Activated CD8-positive, alpha-beta T cell treated with anti-CD3 and anti-CD28 coated beads for 36 hours (primary cell): Measurements from ENCODE around the gene RELN. TPM values are rescaled to one million over a fixed set of nuclear protein-coding genes. Genes with fewer than 3 reads are reported as not detected.

Experiments
- ATAC-seq: fragments of 200-7000 bp; cut with Tn5 transposase; one replicate; pipeline ENCODE4 v1.10.0; 2021; ENCODE audit warnings: mild to moderate bottlenecking, moderate library complexity
- CTCF ChIA-PET: fragments of 350-600 bp; sonication (Branson Sonifier 250); formaldehyde crosslinking; loops from one replicate; lab custom pipeline; 2021; ENCODE audit warnings: antibody characterized with exemption; lab: Charles Lee
- POLR2A ChIA-PET: fragments of 350-600 bp; sonication (Branson Sonifier 250); formaldehyde crosslinking; loops from one replicate; lab custom pipeline; 2021; ENCODE audit warnings: antibody characterized with exemption; lab: Charles Lee
- DNase-seq: peaks from one replicate; pipeline ENCODE4 v3.0.0-alpha.2; 2020
- H3K27ac Mint-ChIP-seq: one replicate; pipeline ENCODE4 v1.8.0; 2021; ENCODE audit warnings: mild to moderate bottlenecking, mixed read lengths
- H3K27me3 Mint-ChIP-seq: one replicate; pipeline ENCODE4 v1.8.0; 2021; ENCODE audit warnings: mixed read lengths
- H3K36me3 Mint-ChIP-seq: one replicate; pipeline ENCODE4 v1.8.0; 2021; ENCODE audit warnings: low read depth, mixed read lengths
- H3K4me1 Mint-ChIP-seq: one replicate; pipeline ENCODE4 v1.8.0; 2021; ENCODE audit warnings: low read depth, mixed read lengths
- H3K4me3 Mint-ChIP-seq: one replicate; pipeline ENCODE4 v1.8.0; 2021; ENCODE audit warnings: mild to moderate bottlenecking, moderate library complexity, mixed read lengths
- H3K9me3 Mint-ChIP-seq: one replicate; pipeline ENCODE4 v1.8.0; 2021; ENCODE audit warnings: mixed read lengths
- intact Hi-C: fragments of 100-400 bp; cut with micrococcal nuclease; formaldehyde crosslinking; loops from one replicate; pipeline ENCODE4 v1.10.0; 2022
- total RNA-seq, 2 experiments: library from RNA; stranded (reverse); gene quantifications; one replicate each; pipeline ENCODE4 v1.2.3, GENCODE V29; 2021
- TF ChIP-seq, protein P1 (sequence below): fragments of 200-600 bp; IDR thresholded peaks from one replicate; pipeline ENCODE4 v1.8.0; 2022; ENCODE audit warnings: antibody characterized with exemption, mild to moderate bottlenecking

Gene RELN
- total RNA-seq, 2 experiments from 2014 or later: not detected

- DNase-seq (no peak), ATAC-seq (no peak)
- H3K36me3 Mint-ChIP-seq: no peaks in the 10 kb centered on the region
- H3K9me3 Mint-ChIP-seq: no peaks in the 10 kb centered on the region
- H3K4me3 Mint-ChIP-seq: no peak overlapping the region
- ChIA-PET CTCF (no interaction called here), POLR2A (no interaction called here)
- intact Hi-C loops: no loop called here
- H3K27ac Mint-ChIP-seq: no peak overlapping the region
- peaks cover 6% of the 10 kb centered on the region for H3K27me3 Mint-ChIP-seq
- TF ChIP-seq, protein P1, sequence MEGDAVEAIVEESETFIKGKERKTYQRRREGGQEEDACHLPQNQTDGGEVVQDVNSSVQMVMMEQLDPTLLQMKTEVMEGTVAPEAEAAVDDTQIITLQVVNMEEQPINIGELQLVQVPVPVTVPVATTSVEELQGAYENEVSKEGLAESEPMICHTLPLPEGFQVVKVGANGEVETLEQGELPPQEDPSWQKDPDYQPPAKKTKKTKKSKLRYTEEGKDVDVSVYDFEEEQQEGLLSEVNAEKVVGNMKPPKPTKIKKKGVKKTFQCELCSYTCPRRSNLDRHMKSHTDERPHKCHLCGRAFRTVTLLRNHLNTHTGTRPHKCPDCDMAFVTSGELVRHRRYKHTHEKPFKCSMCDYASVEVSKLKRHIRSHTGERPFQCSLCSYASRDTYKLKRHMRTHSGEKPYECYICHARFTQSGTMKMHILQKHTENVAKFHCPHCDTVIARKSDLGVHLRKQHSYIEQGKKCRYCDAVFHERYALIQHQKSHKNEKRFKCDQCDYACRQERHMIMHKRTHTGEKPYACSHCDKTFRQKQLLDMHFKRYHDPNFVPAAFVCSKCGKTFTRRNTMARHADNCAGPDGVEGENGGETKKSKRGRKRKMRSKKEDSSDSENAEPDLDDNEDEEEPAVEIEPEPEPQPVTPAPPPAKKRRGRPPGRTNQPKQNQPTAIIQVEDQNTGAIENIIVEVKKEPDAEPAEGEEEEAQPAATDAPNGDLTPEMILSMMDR: no peak
- H3K4me1 Mint-ChIP-seq: no peaks in the 10 kb centered on the region
Measured at GRCh38 chr7:103949374-103949773, 40.1 kb downstream of the RELN start.

DNA sequence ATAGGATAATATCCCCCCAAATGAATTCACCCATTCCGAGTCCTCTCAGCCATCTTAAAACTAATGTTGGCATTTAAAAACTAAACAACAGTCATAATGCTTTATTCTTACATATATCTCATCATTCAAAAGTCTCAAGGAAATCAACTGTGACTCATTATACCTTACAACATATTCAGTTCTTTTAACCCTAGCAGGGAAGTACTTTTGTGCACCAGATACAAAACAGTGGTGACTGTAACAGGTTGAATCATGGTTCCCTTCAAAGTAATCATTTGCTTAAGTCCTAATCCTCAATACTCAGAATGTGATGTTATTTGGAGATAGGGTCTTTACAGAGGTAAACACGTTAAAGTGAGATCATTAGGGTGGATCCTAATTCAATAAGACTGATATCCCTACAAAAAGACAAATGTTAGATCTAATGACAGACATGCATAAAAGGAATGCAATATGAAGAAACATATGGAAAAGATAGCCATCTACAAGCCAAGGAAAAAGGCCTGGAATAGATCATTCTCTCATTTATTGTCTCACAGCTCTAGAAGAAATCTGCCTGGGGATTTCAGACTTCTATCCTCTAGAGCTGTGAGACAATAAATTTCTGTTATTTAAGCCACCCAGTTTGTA is 42.3 kb downstream of the RELN start:
- Mint-ChIP-seq H3K4me3 (no peak overlapping the region), H3K36me3 (no peaks in the 10 kb centered on the region), H3K9me3 (no peaks in the 10 kb centered on the region), H3K27ac (no peak overlapping the region), H3K27me3 (peaks cover 1% of the 10 kb centered on the region), H3K4me1 (no peaks in the 10 kb centered on the region)
- ChIA-PET CTCF (no interaction called here), POLR2A (no interaction called here)
- DNase-seq (no peak), ATAC-seq (no peak)
- intact Hi-C loops: no loop called here
- TF ChIP-seq, protein P1: no peak

DNA sequence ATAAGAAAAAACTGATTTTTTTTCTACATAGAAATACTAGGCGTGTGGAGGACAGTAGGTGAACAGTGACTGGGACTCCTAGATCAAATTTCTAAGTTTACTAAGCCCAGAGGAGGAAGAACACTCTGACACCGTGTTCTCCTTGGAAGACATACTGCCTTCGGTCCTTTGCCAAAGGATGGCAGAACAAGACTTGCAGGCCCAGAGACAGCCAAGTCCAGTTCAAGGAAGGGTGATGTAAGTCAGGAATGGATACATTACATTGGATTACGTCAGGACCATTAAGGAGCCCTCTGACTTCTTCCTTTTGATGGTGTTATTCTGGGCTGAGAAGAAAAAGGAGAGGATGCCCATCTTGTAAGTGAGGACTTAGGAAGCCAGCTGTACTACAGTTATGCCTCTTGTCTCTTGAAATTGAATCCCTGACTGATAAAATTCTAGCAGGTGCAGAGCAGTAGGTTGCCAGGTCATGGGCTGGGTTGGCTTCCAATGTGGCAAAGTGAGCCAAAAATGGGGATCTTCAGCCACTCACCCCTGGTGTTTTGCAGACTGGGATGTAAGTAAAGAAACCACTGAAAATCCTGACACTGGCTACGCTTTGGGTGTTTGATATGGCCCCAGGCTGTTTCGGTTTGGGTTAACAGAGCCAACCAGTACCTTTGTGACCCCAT is 45.1 kb downstream of the RELN start:
- ChIA-PET CTCF (no interaction called here), POLR2A (no interaction called here)
- DNase-seq (no peak), ATAC-seq (no peak)
- Mint-ChIP-seq H3K27ac (no peak overlapping the region), H3K9me3 (no peaks in the 10 kb centered on the region), H3K36me3 (no peaks in the 10 kb centered on the region), H3K4me3 (no peak overlapping the region), H3K27me3 (peaks cover 3% of the 10 kb centered on the region), H3K4me1 (no peaks in the 10 kb centered on the region)
- TF ChIP-seq, protein P1: no peak
- intact Hi-C loops: no loop called here

- H3K36me3 Mint-ChIP-seq: no peaks in the 10 kb centered on the region
- POLR2A ChIA-PET: no interaction called here
- TF ChIP-seq, protein P1: no peak
- H3K27me3 Mint-ChIP-seq: peaks cover 3% of the 10 kb centered on the region
- no peaks in the 10 kb centered on the region for H3K9me3 Mint-ChIP-seq
- H3K4me3 Mint-ChIP-seq: no peak overlapping the region
- H3K27ac Mint-ChIP-seq: no peak overlapping the region
- no peak for ATAC-seq
- CTCF ChIA-PET: no interaction called here
- DNase-seq: no peak
- no peaks in the 10 kb centered on the region for H3K4me1 Mint-ChIP-seq
- intact Hi-C loops: no loop called here
Measured at GRCh38 chr7:103941976-103942375, 47.5 kb downstream of the RELN start.
